Hepatocyte (in vitro differentiated cells): Measurements from ENCODE around the gene SEC23A.
A peak's percentile ranks its signal among the peaks of the same experiment; 100 is the strongest.

ENCODE experiments used
- EZH2 ChIP-seq: fragments of 200-600 bp; sonication (generic); IDR thresholded peaks from 2 replicates; pipeline ENCODE4 v1.6.1; 2016; ENCODE audit warnings: antibody characterized with exemption, mild to moderate bottlenecking, borderline replicate concordance
- EZH2phosphoT487 ChIP-seq: fragments of 200-600 bp; sonication (generic); IDR thresholded peaks from one replicate; pipeline ENCODE4 v1.6.1; 2018; ENCODE audit warnings: antibody characterized with exemption, mild to moderate bottlenecking, low read depth, moderate library complexity; ENCODE audit not compliant: unreplicated experiment, severe bottlenecking
- TF ChIP-seq, protein P1 (sequence below): fragments of 200-600 bp; sonication (generic); IDR thresholded peaks from 2 replicates; pipeline ENCODE4 v1.5.1; 2016; ENCODE audit warnings: antibody characterized with exemption, mild to moderate bottlenecking; ENCODE audit not compliant: poor library complexity

DNA sequence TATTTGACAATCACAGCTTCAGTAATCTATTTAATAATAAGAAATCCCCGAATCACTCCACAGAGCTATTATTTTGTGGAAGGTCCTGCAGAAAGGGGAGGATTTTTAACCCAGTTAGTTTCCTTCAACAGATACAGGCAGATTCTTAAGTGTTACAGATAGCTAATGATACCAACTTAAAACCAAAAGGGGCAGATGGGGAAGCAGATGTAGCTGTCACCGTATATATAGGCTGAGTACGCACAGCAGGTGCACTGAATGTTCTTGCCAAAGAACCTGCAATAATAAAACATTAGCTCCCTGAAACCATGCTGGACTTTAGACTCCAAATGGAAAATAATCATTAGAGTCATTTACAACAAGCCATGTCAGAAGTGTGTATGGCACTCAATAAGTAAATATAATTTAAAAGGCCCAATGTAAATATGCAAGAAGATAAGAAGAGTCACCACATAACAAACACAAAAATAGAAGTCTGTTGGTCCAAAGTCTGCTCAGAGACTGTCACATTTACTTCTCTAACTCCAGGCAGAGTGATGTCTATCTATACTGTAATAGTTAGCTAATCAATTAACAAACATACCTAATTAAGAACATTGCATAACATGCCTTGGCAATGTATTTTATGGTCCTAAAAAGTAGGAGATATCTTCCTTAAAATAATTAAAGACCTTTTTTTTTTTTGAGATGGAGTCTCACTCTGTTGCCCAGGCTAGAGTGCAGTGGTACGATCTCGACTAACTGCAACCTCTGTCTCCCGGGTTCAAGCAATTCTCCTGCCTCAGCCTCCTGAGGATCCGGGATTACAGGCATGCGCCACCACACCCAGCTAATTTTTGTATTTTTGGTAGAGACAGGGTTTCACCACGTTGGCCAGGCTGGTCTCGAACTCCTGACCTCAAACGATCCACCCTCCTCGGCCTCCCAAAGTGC lies 78.8 kb downstream of the SEC23A start:
- TF ChIP-seq, protein P1, sequence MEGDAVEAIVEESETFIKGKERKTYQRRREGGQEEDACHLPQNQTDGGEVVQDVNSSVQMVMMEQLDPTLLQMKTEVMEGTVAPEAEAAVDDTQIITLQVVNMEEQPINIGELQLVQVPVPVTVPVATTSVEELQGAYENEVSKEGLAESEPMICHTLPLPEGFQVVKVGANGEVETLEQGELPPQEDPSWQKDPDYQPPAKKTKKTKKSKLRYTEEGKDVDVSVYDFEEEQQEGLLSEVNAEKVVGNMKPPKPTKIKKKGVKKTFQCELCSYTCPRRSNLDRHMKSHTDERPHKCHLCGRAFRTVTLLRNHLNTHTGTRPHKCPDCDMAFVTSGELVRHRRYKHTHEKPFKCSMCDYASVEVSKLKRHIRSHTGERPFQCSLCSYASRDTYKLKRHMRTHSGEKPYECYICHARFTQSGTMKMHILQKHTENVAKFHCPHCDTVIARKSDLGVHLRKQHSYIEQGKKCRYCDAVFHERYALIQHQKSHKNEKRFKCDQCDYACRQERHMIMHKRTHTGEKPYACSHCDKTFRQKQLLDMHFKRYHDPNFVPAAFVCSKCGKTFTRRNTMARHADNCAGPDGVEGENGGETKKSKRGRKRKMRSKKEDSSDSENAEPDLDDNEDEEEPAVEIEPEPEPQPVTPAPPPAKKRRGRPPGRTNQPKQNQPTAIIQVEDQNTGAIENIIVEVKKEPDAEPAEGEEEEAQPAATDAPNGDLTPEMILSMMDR: no peak
- no peak for TF ChIP-seq EZH2
- peak; percentile 65 for TF ChIP-seq EZH2phosphoT487
